ENCODE results near the gene PDGFA.
"Not testable (repeated sequence)": the region's sequence is repeated elsewhere in the genome, so short reads cannot be mapped to it uniquely, and the experiment has no call there.

Gene PDGFA

GRCh38 chr7:551615-551970, 31.9 kb upstream of the PDGFA start:
- not testable (repeated sequence) for DNase-seq

- no peak for DNase-seq
Measured at GRCh38 chr7:550881-551614, 31.4 kb upstream of the PDGFA start.

- no peak for DNase-seq
Measured at GRCh38 chr7:549891-550625, 30.4 kb upstream of the PDGFA start.

GRCh38 chr7:549066-549890, 29.6 kb upstream of the PDGFA start:
- no peak for DNase-seq

GRCh38 chr7:548401-548800, 28.8 kb upstream of the PDGFA start:
- DNase-seq: no peak

GRCh38 chr7:545470-545869, 25.8 kb upstream of the PDGFA start:
- DNase-seq: no peak

- DNase-seq: no peak
Measured at GRCh38 chr7:544338-545221, 24.9 kb upstream of the PDGFA start.

- no peak for DNase-seq
Measured at GRCh38 chr7:543501-544337, 24.1 kb upstream of the PDGFA start.

GRCh38 chr7:542713-543500, 23.3 kb upstream of the PDGFA start:
- no peak for DNase-seq

GRCh38 chr7:542131-542712, 22.6 kb upstream of the PDGFA start:
- no peak for DNase-seq

- DNase-seq: no peak
Measured at GRCh38 chr7:541661-542060, 22.0 kb upstream of the PDGFA start.

GRCh38 chr7:540997-541396, 21.4 kb upstream of the PDGFA start:
- DNase-seq: no peak

- DNase-seq: no peak
Measured at GRCh38 chr7:540579-540978, 20.9 kb upstream of the PDGFA start.

- DNase-seq: no peak
Measured at GRCh38 chr7:539731-540411, 20.2 kb upstream of the PDGFA start.

GRCh38 chr7:538764-539685, 19.4 kb upstream of the PDGFA start:
- DNase-seq: no peak

- no peak for DNase-seq
Measured at GRCh38 chr7:537911-538634, 18.4 kb upstream of the PDGFA start.

- no peak for DNase-seq
Measured at GRCh38 chr7:536231-536630, 16.6 kb upstream of the PDGFA start.

- no peak for DNase-seq
Measured at GRCh38 chr7:534959-535358, 15.3 kb upstream of the PDGFA start.

Data from CD4-positive, alpha-beta T cell treated with Interferon gamma for 1 hour (primary cell).